Liver (tissue), 3 donors: Measurements from ENCODE around the gene BGLAP.

ENCODE experiments used
- ATF3 ChIP-seq: IDR thresholded peaks from 2 replicates; pipeline ENCODE4 v1.6.1; 2016; ENCODE audit warnings: antibody characterized with exemption
- CTCF ChIP-seq: fragments of 150-350 bp; IDR thresholded peaks from 2 replicates; pipeline ENCODE4 v1.5.1; 2017; ENCODE audit warnings: improper control_type of control experiment, low read depth, low read length; ENCODE audit not compliant: missing input control
- GABPA ChIP-seq, 2 donors: IDR thresholded peaks in 1 of 2; conservative IDR thresholded peaks in 1 of 2; 2 replicates each; pipeline ENCODE4 v1.6.1; 2016; ENCODE audit warnings: antibody characterized with exemption in 2 of 2, mild to moderate bottlenecking in 1 of 2, moderate library complexity in 1 of 2
- MAX ChIP-seq: IDR thresholded peaks from 2 replicates; pipeline ENCODE4 v1.6.1; 2016; ENCODE audit warnings: antibody characterized with exemption
- RAD21 ChIP-seq, 2 donors: IDR thresholded peaks; 2 replicates each; pipeline ENCODE4 v1.6.1; 2016; ENCODE audit warnings: antibody characterized with exemption in 2 of 2, mild to moderate bottlenecking in 2 of 2
- REST ChIP-seq: IDR thresholded peaks from 2 replicates; pipeline ENCODE4 v1.6.1; 2016; ENCODE audit warnings: antibody characterized with exemption, mild to moderate bottlenecking
- RXRA ChIP-seq, 2 donors: IDR thresholded peaks; 2 replicates each; pipeline ENCODE4 v1.6.1; 2017 to 2018; ENCODE audit warnings: antibody characterized with exemption in 2 of 2, mild to moderate bottlenecking in 1 of 2
- YY1 ChIP-seq: IDR thresholded peaks from 2 replicates; pipeline ENCODE4 v1.6.1; 2016; ENCODE audit warnings: antibody characterized with exemption, mild to moderate bottlenecking
- ZBTB33 ChIP-seq: IDR thresholded peaks from 2 replicates; pipeline ENCODE4 v1.6.1; 2016; ENCODE audit warnings: antibody characterized with exemption
- donor health status: healthy.
- donor health status: healthy.

- TF ChIP-seq CTCF (no peak), ATF3 (no peak), MAX (no peak), ZBTB33 (no peak), GABPA (IDR thresholded peaks at IDR 0.05 in 1 of 2, conservative IDR thresholded peaks at IDR 0.05 in 1 of 2) (no peak), REST (no peak), RAD21 (IDR thresholded peaks at IDR 0.05) (no peak), YY1 (no peak), RXRA (IDR thresholded peaks at IDR 0.05) (no peak)
These were observed 42.8 kb downstream of the BGLAP start for GRCh38 chr1:156284757-156285156.
